ENCODE measurements around the gene LDLRAD4.

DNA sequence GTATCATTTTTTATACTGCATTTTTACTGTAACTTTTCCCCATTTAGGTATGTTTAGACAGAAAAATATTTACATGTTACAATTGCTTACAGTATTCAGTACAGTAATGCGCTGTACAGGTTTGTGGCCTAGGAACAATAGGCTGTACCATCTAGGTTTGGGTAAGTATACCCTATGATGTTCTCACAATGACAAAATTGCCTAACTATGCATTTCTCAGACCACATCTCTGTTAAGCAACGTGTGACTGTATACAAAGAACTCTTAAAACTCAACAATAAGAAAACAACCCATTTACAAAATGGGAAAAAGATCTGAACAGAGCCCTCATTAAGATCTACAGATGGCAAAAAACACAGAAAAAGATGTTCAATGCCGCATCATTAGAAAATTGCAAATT, 478.4 kb downstream of the LDLRAD4 start:
- TF ChIP-seq EZH2 (IDR thresholded peaks at IDR 0.05) (no peak), POLR2AphosphoS5 (IDR thresholded peaks at IDR 0.05; ENCODE audit: borderline replicate concordance, low read depth, low read length) (no peak)

Data from SK-N-MC (cell line).